Activated CD8-positive, alpha-beta T cell treated with anti-CD3 and anti-CD28 coated beads for 36 hours (primary cell): ENCODE data around the gene NYNRIN. TPM values are rescaled to one million over a fixed set of nuclear protein-coding genes. Genes with fewer than 3 reads are reported as not detected.
A peak's percentile ranks its signal among the peaks of the same experiment; 100 is the strongest.

ENCODE experiments used
- ATAC-seq: fragments of 200-7000 bp; cut with Tn5 transposase; one replicate; pipeline ENCODE4 v1.10.0; 2021; ENCODE audit warnings: mild to moderate bottlenecking, moderate library complexity
- CTCF ChIA-PET: fragments of 350-600 bp; sonication (Branson Sonifier 250); formaldehyde crosslinking; loops from one replicate; lab custom pipeline; 2021; ENCODE audit warnings: antibody characterized with exemption; lab: Charles Lee
- POLR2A ChIA-PET: fragments of 350-600 bp; sonication (Branson Sonifier 250); formaldehyde crosslinking; loops from one replicate; lab custom pipeline; 2021; ENCODE audit warnings: antibody characterized with exemption; lab: Charles Lee
- DNase-seq: peaks from one replicate; pipeline ENCODE4 v3.0.0-alpha.2; 2020
- H3K27ac Mint-ChIP-seq: one replicate; pipeline ENCODE4 v1.8.0; 2021; ENCODE audit warnings: mild to moderate bottlenecking, mixed read lengths
- H3K27me3 Mint-ChIP-seq: one replicate; pipeline ENCODE4 v1.8.0; 2021; ENCODE audit warnings: mixed read lengths
- H3K36me3 Mint-ChIP-seq: one replicate; pipeline ENCODE4 v1.8.0; 2021; ENCODE audit warnings: low read depth, mixed read lengths
- H3K4me1 Mint-ChIP-seq: one replicate; pipeline ENCODE4 v1.8.0; 2021; ENCODE audit warnings: low read depth, mixed read lengths
- H3K4me3 Mint-ChIP-seq: one replicate; pipeline ENCODE4 v1.8.0; 2021; ENCODE audit warnings: mild to moderate bottlenecking, moderate library complexity, mixed read lengths
- H3K9me3 Mint-ChIP-seq: one replicate; pipeline ENCODE4 v1.8.0; 2021; ENCODE audit warnings: mixed read lengths
- CTCF ChIP-seq: fragments of 200-600 bp; IDR thresholded peaks from one replicate; pipeline ENCODE4 v1.8.0; 2022; ENCODE audit warnings: antibody characterized with exemption, mild to moderate bottlenecking
- intact Hi-C: fragments of 100-400 bp; cut with micrococcal nuclease; formaldehyde crosslinking; loops from one replicate; pipeline ENCODE4 v1.10.0; 2022
- total RNA-seq, 2 experiments: library from RNA; stranded (reverse); gene quantifications; one replicate each; pipeline ENCODE4 v1.2.3, GENCODE V29; 2021

The NYNRIN gene
- total RNA-seq, 2 experiments from 2014 or later: 0.05 to 0.27 TPM

- no peak overlapping the region for H3K4me3 Mint-ChIP-seq
- peaks cover 3% of the 10 kb centered on the region for H3K4me1 Mint-ChIP-seq
- ChIA-PET CTCF (interaction anchor here (1.0 to 3.6 kb wide), 3 partner anchors 23 to 63 kb away, joined by 3 to 14 read pairs (median 10); no protein-coding TSS in a partner anchor), POLR2A (no interaction called here)
- intact Hi-C loops: no loop called here
- no peaks in the 10 kb centered on the region for H3K9me3 Mint-ChIP-seq
- no peak overlapping the region for H3K27ac Mint-ChIP-seq
- ATAC-seq (no peak), DNase-seq (no peak)
- TF ChIP-seq CTCF: no peak
- no peaks in the 10 kb centered on the region for H3K36me3 Mint-ChIP-seq
- H3K27me3 Mint-ChIP-seq: peaks cover 14% of the 10 kb centered on the region
Measured at GRCh38 chr14:24395609-24396582, 2.9 kb upstream of the NYNRIN start.

GRCh38 chr14:24397639-24398292 is 1.0 kb upstream of the NYNRIN start:
- no peak overlapping the region for H3K27ac Mint-ChIP-seq

GRCh38 chr14:24398293-24398652 is 530 bp upstream of the NYNRIN start:
- Mint-ChIP-seq H3K4me3 (no peak overlapping the region), H3K9me3 (no peaks in the 10 kb centered on the region), H3K36me3 (no peaks in the 10 kb centered on the region), H3K27ac (no peak overlapping the region), H3K27me3 (peaks cover 8% of the 10 kb centered on the region), H3K4me1 (peaks cover 3% of the 10 kb centered on the region)
- ChIA-PET CTCF (interaction anchor here (0.9 to 3.9 kb wide), 3 partner anchors 12 to 156 kb away, joined by 3 to 15 read pairs (median 8); partner anchors contain the start of gene TINF2), POLR2A (no interaction called here)
- no peak for ATAC-seq
- intact Hi-C loops: no loop called here
- no peak for TF ChIP-seq CTCF
- DNase-seq: no peak

More at GRCh38 chr14:24397639-24398292, 1.0 kb upstream of the NYNRIN start:
- intact Hi-C loops: no loop called here
- POLR2A ChIA-PET: interaction anchor here (0.6 kb wide), 1 partner anchor 87 kb away, joined by 3 read pairs; no protein-coding TSS in a partner anchor
- Mint-ChIP-seq H3K27me3 (peaks cover 8% of the 10 kb centered on the region), H3K4me3 (no peak overlapping the region), H3K9me3 (no peaks in the 10 kb centered on the region), H3K36me3 (no peaks in the 10 kb centered on the region), H3K4me1 (peaks cover 3% of the 10 kb centered on the region)
- no peak for DNase-seq
- CTCF ChIA-PET: interaction anchor here (0.9 to 3.6 kb wide), 4 partner anchors 27 to 155 kb away, joined by 3 to 14 read pairs (median 6); partner anchors contain the start of gene TINF2
- no peak for TF ChIP-seq CTCF
- ATAC-seq: no peak

- Mint-ChIP-seq H3K36me3 (no peaks in the 10 kb centered on the region), H3K27ac (no peak overlapping the region), H3K4me1 (peaks cover 3% of the 10 kb centered on the region), H3K27me3 (peaks cover 10% of the 10 kb centered on the region), H3K9me3 (no peaks in the 10 kb centered on the region), H3K4me3 (peak overlapping the region; percentile 25)
- ATAC-seq: no peak
- DNase-seq: no peak
- TF ChIP-seq CTCF: no peak
- intact Hi-C loops: no loop called here
- ChIA-PET POLR2A (no interaction called here), CTCF (interaction anchor here (1.7 to 3.9 kb wide), 3 partner anchors 11 to 66 kb away, joined by 4 to 15 read pairs (median 8); no protein-coding TSS in a partner anchor)
Measured at GRCh38 chr14:24399447-24399822, 632 bp downstream of the NYNRIN start.
